HEK293 (cell line): ENCODE results near the gene ZBTB25.

Experiments
- AEBP2 ChIP-seq: fragments of 450-650 bp; formaldehyde crosslinking; IDR thresholded peaks from 2 replicates; pipeline ENCODE4 v1.5.1; 2016; ENCODE audit warnings: missing biosample characterization, missing genetic modification characterization, borderline replicate concordance
- EGR2 ChIP-seq: fragments of 450-650 bp; formaldehyde crosslinking; IDR thresholded peaks from 2 replicates; pipeline ENCODE4 v1.5.1; 2016; ENCODE audit warnings: low read depth, missing biosample characterization, missing genetic modification characterization
- FEZF1 ChIP-seq: fragments of 450-650 bp; formaldehyde crosslinking; IDR thresholded peaks from 2 replicates; pipeline ENCODE4 v1.5.1; 2016; ENCODE audit warnings: missing biosample characterization, missing genetic modification characterization
- GFI1B ChIP-seq: fragments of 450-650 bp; formaldehyde crosslinking; IDR thresholded peaks from 2 replicates; pipeline ENCODE4 v1.5.1; 2016; ENCODE audit warnings: missing biosample characterization, missing genetic modification characterization
- GLI4 ChIP-seq: fragments of 450-650 bp; formaldehyde crosslinking; IDR thresholded peaks from 2 replicates; pipeline ENCODE4 v1.5.1; 2016; ENCODE audit warnings: missing biosample characterization, missing genetic modification characterization
- KLF10 ChIP-seq: fragments of 450-650 bp; IDR thresholded peaks from 2 replicates; pipeline ENCODE4 v1.5.1; 2018; ENCODE audit warnings: missing biosample characterization, mild to moderate bottlenecking, missing genetic modification characterization
- KLF17 ChIP-seq: fragments of 450-650 bp; formaldehyde crosslinking; IDR thresholded peaks from 2 replicates; pipeline ENCODE4 v1.5.1; 2016; ENCODE audit warnings: missing biosample characterization, missing genetic modification characterization
- KLF8 ChIP-seq: fragments of 450-650 bp; formaldehyde crosslinking; IDR thresholded peaks from 2 replicates; pipeline ENCODE4 v1.5.1; 2016; ENCODE audit warnings: missing biosample characterization, missing genetic modification characterization
- REPIN1 ChIP-seq: fragments of 450-650 bp; formaldehyde crosslinking; IDR thresholded peaks from 2 replicates; pipeline ENCODE4 v1.5.1; 2017; ENCODE audit warnings: missing biosample characterization, missing genetic modification characterization, low read depth
- WT1 ChIP-seq: fragments of 450-650 bp; formaldehyde crosslinking; IDR thresholded peaks from 2 replicates; pipeline ENCODE4 v1.5.1; 2016; ENCODE audit warnings: missing biosample characterization, missing genetic modification characterization
- YY2 ChIP-seq: fragments of 450-650 bp; formaldehyde crosslinking; IDR thresholded peaks from 2 replicates; pipeline ENCODE4 v1.5.1; 2016; ENCODE audit warnings: missing biosample characterization, missing genetic modification characterization
- ZBTB17 ChIP-seq: fragments of 450-650 bp; formaldehyde crosslinking; IDR thresholded peaks from 2 replicates; pipeline ENCODE4 v1.5.1; 2016; ENCODE audit warnings: missing biosample characterization, missing genetic modification characterization
- ZBTB8A ChIP-seq: fragments of 450-650 bp; formaldehyde crosslinking; IDR thresholded peaks from 2 replicates; pipeline ENCODE4 v1.5.1; 2016; ENCODE audit warnings: missing biosample characterization, missing genetic modification characterization
- ZFP37 ChIP-seq: fragments of 450-650 bp; formaldehyde crosslinking; IDR thresholded peaks from 2 replicates; pipeline ENCODE4 v1.5.1; 2016; ENCODE audit warnings: missing biosample characterization, missing genetic modification characterization
- ZNF155 ChIP-seq: fragments of 450-650 bp; formaldehyde crosslinking; IDR thresholded peaks from 2 replicates; pipeline ENCODE4 v1.5.1; 2016; ENCODE audit warnings: missing biosample characterization, missing genetic modification characterization
- ZNF175 ChIP-seq: fragments of 450-650 bp; formaldehyde crosslinking; IDR thresholded peaks from 2 replicates; pipeline ENCODE4 v1.5.1; 2016; ENCODE audit warnings: missing biosample characterization, missing genetic modification characterization
- ZNF184 ChIP-seq: fragments of 450-650 bp; IDR thresholded peaks from 2 replicates; pipeline ENCODE4 v1.5.1; 2018; ENCODE audit warnings: missing biosample characterization, mild to moderate bottlenecking, missing genetic modification characterization
- ZNF214 ChIP-seq: fragments of 450-650 bp; formaldehyde crosslinking; IDR thresholded peaks from 2 replicates; pipeline ENCODE4 v1.5.1; 2017; ENCODE audit warnings: missing biosample characterization, mild to moderate bottlenecking, missing genetic modification characterization, borderline replicate concordance
- ZNF335 ChIP-seq: fragments of 450-650 bp; formaldehyde crosslinking; conservative IDR thresholded peaks from 2 replicates; pipeline ENCODE4 v1.5.1; 2016; ENCODE audit warnings: missing biosample characterization, missing genetic modification characterization
- ZNF341 ChIP-seq: fragments of 450-650 bp; formaldehyde crosslinking; IDR thresholded peaks from 2 replicates; pipeline ENCODE4; 2016; ENCODE audit warnings: low read depth, missing biosample characterization, missing genetic modification characterization
- ZNF354C ChIP-seq: fragments of 450-650 bp; formaldehyde crosslinking; IDR thresholded peaks from 2 replicates; pipeline ENCODE4 v1.5.1; 2016; ENCODE audit warnings: missing biosample characterization, missing genetic modification characterization, low read depth, borderline replicate concordance
- ZNF488 ChIP-seq: fragments of 450-650 bp; formaldehyde crosslinking; IDR thresholded peaks from 2 replicates; pipeline ENCODE4 v1.5.1; 2016; ENCODE audit warnings: missing biosample characterization, missing genetic modification characterization
- ZNF561 ChIP-seq: fragments of 450-650 bp; IDR thresholded peaks from 2 replicates; pipeline ENCODE4 v1.5.1; 2018; ENCODE audit warnings: missing biosample characterization, missing genetic modification characterization, borderline replicate concordance
- ZNF580 ChIP-seq: fragments of 450-650 bp; formaldehyde crosslinking; IDR thresholded peaks from 2 replicates; pipeline ENCODE4 v1.5.1; 2016; ENCODE audit warnings: missing biosample characterization, missing genetic modification characterization
- ZNF704 ChIP-seq: fragments of 450-650 bp; formaldehyde crosslinking; IDR thresholded peaks from 2 replicates; pipeline ENCODE4 v1.5.1; 2016; ENCODE audit warnings: missing biosample characterization, missing genetic modification characterization
- ZNF785 ChIP-seq: fragments of 450-650 bp; formaldehyde crosslinking; IDR thresholded peaks from 2 replicates; pipeline ENCODE4 v1.5.1; 2016; ENCODE audit warnings: missing biosample characterization, missing genetic modification characterization
- ZSCAN23 ChIP-seq: fragments of 450-650 bp; formaldehyde crosslinking; IDR thresholded peaks from 2 replicates; pipeline ENCODE4 v1.5.1; 2016; ENCODE audit warnings: missing biosample characterization, missing genetic modification characterization
- TF ChIP-seq, protein P1 (sequence below): fragments of 450-650 bp; formaldehyde crosslinking; IDR thresholded peaks from 2 replicates; pipeline ENCODE4; 2016; ENCODE audit warnings: missing biosample characterization, missing genetic modification characterization
- TF ChIP-seq, protein P2 (sequence below): fragments of 450-650 bp; formaldehyde crosslinking; IDR thresholded peaks from 2 replicates; pipeline ENCODE4 v1.5.0; 2017; ENCODE audit warnings: missing biosample characterization, missing genetic modification characterization, borderline replicate concordance
- TF ChIP-seq, protein P3 (sequence below): fragments of 450-650 bp; formaldehyde crosslinking; IDR thresholded peaks from 2 replicates; pipeline ENCODE4 v1.5.1; 2017; ENCODE audit warnings: missing biosample characterization, missing genetic modification characterization

Gene ZBTB25

DNA sequence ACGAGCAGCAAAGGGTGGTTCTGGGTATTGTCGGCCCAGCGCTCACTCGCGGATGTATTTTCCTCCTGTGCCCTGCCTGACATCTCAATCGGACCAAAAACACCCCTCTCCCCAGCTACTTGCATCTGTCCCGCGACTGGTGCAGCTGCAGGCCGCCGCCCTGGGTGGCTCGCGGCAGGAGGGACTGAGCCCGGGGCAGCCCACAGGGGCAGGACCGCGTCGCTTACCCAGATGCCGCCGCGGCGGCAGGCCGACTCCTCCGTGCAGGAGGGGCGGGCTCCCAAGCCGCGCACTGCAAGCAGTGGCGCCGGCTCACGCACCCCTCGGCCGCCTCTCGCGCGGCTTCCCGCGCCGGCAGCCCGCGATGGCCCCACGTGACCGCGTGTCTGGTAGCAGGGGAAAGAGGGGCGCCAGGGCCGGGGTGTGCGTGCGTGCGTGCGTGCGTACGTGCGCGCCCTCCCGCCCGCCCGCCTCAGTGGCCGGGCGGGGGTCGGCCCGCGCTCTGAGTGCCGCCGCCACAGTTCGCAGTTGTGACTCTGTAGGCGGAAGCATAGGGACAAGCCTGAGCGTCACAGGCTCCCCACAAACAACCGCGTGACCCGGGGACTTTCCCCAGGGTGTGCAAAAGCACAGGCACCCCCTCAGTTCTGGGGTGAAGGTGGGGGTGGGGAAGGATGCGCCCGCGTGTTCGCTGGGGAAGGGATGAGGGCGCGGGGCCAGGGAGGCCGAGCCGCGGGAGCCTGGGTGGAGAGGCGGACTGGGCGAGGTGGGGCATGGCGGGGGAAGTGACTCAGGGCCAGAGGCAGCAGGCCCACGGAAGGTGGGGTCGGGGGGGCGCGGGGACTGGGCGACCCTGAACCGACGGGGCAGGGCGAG, at the start of gene ZBTB25 (continued):
- TF ChIP-seq, protein P1, sequence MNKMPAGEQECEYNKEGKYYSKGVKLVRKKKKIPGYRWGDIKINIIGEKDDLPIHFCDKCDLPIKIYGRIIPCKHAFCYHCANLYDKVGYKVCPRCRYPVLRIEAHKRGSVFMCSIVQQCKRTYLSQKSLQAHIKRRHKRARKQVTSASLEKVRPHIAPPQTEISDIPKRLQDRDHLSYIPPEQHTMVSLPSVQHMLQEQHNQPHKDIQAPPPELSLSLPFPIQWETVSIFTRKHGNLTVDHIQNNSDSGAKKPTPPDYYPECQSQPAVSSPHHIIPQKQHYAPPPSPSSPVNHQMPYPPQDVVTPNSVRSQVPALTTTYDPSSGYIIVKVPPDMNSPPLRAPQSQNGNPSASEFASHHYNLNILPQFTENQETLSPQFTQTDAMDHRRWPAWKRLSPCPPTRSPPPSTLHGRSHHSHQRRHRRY (tag by site-specific recombination), result no peak
- no peak for TF ChIP-seq AEBP2 (tag by site-specific recombination)
- 0 out of 2 replicates have a peak, but pooled peaks have one; percentile 39 for TF ChIP-seq KLF10 (tag by site-specific recombination)
- TF ChIP-seq ZNF561, result peak; percentile 58; the same call in 1 of the 2 replicates
- peak; percentile 87 for TF ChIP-seq KLF17
- peak; percentile 53 for TF ChIP-seq EGR2 (tag by site-specific recombination)
- TF ChIP-seq ZNF214 (tag by site-specific recombination), result no peak
- TF ChIP-seq WT1 (tag by site-specific recombination), result no peak
- no peak for TF ChIP-seq ZNF155
- TF ChIP-seq ZNF704 (tag by site-specific recombination), result no peak
- TF ChIP-seq ZBTB8A, result peak; percentile 72
- TF ChIP-seq REPIN1 (tag by site-specific recombination), result no peak
- TF ChIP-seq KLF8 (tag by site-specific recombination), result peak; percentile 97
- TF ChIP-seq ZNF175, result no peak
- no peak for TF ChIP-seq ZNF785 (tag by site-specific recombination)
- TF ChIP-seq ZNF488 (tag by site-specific recombination), result no peak
- peak; percentile 79; the same call in 1 of the 2 replicates for TF ChIP-seq GLI4 (tag by site-specific recombination)
- 0 out of 2 replicates have a peak, but pooled peaks have one; percentile 49 for TF ChIP-seq ZNF580 (tag by site-specific recombination)
- no peak for TF ChIP-seq GFI1B (tag by site-specific recombination)
- TF ChIP-seq, protein P2, sequence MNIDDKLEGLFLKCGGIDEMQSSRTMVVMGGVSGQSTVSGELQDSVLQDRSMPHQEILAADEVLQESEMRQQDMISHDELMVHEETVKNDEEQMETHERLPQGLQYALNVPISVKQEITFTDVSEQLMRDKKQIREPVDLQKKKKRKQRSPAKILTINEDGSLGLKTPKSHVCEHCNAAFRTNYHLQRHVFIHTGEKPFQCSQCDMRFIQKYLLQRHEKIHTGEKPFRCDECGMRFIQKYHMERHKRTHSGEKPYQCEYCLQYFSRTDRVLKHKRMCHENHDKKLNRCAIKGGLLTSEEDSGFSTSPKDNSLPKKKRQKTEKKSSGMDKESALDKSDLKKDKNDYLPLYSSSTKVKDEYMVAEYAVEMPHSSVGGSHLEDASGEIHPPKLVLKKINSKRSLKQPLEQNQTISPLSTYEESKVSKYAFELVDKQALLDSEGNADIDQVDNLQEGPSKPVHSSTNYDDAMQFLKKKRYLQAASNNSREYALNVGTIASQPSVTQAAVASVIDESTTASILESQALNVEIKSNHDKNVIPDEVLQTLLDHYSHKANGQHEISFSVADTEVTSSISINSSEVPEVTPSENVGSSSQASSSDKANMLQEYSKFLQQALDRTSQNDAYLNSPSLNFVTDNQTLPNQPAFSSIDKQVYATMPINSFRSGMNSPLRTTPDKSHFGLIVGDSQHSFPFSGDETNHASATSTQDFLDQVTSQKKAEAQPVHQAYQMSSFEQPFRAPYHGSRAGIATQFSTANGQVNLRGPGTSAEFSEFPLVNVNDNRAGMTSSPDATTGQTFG (tag by site-specific recombination), result no peak
- peak; percentile 65 for TF ChIP-seq YY2 (tag by site-specific recombination)
- peak; percentile 35; the same call in 1 of the 2 replicates for TF ChIP-seq ZNF341 (tag by site-specific recombination)
- TF ChIP-seq ZSCAN23, result no peak; the same call in 1 of the 2 replicates
- TF ChIP-seq ZFP37, result peak; percentile 38; the same call in 1 of the 2 replicates
- TF ChIP-seq ZNF184 (tag by site-specific recombination), result no peak
- TF ChIP-seq ZBTB17 (tag by site-specific recombination), result 0 out of 2 replicates have a peak, but pooled peaks have one; percentile 5
- peak; percentile 56; the same call in 1 of the 2 replicates for TF ChIP-seq ZNF335 (tag by site-specific recombination)
- no peak for TF ChIP-seq ZNF354C (tag by site-specific recombination)
- TF ChIP-seq FEZF1, result no peak
- TF ChIP-seq, protein P3, sequence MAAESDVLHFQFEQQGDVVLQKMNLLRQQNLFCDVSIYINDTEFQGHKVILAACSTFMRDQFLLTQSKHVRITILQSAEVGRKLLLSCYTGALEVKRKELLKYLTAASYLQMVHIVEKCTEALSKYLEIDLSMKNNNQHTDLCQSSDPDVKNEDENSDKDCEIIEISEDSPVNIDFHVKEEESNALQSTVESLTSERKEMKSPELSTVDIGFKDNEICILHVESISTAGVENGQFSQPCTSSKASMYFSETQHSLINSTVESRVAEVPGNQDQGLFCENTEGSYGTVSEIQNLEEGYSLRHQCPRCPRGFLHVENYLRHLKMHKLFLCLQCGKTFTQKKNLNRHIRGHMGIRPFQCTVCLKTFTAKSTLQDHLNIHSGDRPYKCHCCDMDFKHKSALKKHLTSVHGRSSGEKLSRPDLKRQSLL (tag by site-specific recombination), result 0 out of 2 replicates have a peak, but pooled peaks have one; percentile 12
